GM21529 (cell line): ENCODE results near the gene RASAL3.

Experiments used
- ATAC-seq: cut with Tn5 transposase; IDR thresholded peaks from one replicate; pipeline ENCODE4 v1.9.1; 2021; ENCODE audit not compliant: unreplicated experiment

The RASAL3 gene

DNA sequence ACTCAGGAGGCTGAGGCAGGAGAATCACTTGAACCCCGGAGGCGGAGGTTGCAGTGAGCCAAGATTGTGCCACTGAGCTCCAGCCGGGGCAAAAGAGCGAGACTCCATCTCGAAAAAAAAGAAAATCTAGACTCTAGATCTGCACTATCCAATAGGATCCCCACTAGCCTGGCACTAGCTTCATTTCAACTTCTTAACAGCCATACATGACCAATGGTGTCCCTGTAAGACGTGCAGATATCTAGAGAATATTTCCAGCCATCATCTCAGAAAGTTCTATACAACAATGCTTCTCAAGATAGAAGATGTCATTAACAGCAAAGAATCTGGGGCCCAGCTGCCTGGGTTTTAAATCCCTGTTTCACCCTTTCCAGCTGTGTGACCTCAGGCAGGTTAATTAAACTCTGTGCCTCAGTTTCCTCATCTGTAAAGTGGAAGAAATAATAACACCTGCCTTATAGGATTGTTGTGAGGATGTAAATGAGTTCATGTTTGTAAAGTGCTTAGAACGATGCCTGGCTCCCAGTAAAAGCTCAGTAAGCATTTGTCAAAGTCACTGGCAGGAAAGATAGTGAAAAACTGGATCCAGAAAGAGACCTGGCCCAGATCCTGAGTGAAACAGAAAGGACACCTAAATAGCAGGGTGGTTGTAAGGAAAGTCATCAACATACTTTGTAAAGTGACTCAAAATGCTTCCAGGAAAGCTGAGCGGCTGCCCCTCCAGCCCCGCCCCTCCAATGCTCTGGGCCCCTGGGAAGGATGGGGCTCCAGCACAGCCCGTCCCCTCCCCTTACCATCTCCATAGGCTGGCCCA lies 28.1 kb downstream of the RASAL3 start:
- no peak for ATAC-seq

- no peak for ATAC-seq
Measured at GRCh38 chr19:15433519-15434069, 30.8 kb downstream of the RASAL3 start.

GRCh38 chr19:15432629-15433518 lies 31.5 kb downstream of the RASAL3 start:
- peak; percentile 64 for ATAC-seq

DNA sequence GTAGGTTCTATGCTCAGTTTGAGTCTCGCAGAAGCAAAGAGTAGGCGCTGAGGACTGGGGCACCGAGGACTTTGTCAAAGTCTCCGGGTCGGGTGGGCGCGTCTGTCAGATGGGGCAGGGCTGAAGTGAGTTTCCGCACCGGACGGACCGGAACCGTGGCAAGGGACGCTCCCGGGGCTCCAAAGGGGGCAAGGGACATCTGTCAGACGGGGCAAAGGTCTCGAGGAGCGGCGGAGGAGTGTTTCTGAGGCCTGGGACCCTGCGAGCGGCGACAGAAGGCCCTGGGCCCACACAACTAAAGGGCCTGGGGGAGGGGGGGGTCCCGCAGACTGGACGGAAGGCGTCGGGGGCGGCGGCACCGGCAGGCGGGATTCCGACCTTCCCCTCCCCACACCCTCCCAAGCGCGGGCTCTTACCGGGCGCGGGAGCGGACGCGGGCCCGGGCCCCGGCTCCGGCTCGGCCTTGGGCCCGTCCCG lies 32.3 kb downstream of the RASAL3 start:
- peak; percentile 6 for ATAC-seq

DNA sequence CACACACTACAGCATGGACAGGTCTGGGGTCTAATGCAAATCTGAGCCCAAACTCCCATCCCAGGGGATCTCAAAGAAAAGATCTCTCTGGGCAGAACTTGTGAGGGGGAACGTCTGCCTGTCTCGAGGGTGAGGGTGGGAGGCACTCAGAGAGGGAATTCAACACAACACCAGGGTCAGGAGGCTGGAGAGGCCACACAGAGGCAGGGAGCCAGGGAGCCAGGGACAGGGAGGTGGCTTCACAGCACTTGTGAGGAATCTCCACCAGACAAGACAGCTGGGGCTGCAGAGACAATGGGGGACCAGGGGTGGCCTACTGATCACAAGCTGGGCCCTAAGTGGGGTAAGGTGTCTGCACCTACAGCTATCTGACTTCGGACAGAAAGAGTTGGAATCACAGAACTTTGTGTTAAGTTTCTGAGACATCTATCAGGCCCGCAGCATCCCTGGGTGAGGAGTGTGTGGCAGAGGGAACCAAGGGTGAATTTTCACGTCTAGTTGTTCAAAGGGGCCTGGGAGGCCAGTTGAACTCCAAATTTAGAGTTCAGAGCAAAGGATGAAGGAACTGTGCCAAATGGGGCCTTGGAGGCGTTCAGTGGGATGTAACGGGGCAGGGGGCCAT lies 32.8 kb downstream of the RASAL3 start:
- no peak for ATAC-seq

GRCh38 chr19:15430526-15431120 lies 33.7 kb downstream of the RASAL3 start:
- ATAC-seq: no peak

DNA sequence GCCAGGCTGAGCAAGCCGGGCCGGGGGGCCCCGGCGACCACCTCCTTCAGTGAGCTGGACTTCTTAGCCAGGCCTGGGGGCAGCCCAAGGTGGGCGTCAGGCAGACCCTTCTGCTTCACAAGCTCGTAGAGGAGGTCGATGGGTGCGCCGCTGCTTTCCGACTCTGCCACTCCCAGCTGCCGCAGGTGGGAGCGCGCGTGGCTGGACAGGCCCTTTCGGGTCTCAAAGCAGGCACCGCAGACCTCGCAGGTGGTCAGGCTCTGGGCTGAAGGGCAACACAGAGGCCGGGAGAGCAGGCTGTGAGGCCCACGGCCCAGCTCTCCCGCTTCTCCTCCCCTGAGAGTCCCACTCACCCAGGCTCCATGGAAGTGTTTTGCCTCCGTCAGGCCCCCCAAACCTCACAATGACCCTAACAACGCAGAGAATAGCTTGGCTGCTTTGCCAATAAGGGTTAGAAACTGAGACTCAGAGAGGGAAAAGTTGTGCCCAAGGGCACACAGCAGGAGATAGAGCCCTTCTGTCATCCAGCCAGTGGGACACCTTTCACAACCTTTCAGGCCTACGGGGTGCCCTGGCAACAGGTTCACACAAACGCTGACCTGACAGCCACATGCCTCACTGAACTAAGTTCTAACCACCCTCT lies 34.4 kb downstream of the RASAL3 start:
- no peak for ATAC-seq

GRCh38 chr19:15428956-15429824 lies 35.2 kb downstream of the RASAL3 start:
- ATAC-seq: no peak

GRCh38 chr19:15427991-15428471 lies 36.3 kb downstream of the RASAL3 start:
- no peak for ATAC-seq

GRCh38 chr19:15427350-15427700 lies 37.0 kb downstream of the RASAL3 start:
- no peak for ATAC-seq

- ATAC-seq: no peak
Measured at GRCh38 chr19:15426485-15427349, 37.6 kb downstream of the RASAL3 start.

- no peak for ATAC-seq
Measured at GRCh38 chr19:15425321-15425950, 38.9 kb downstream of the RASAL3 start.

DNA sequence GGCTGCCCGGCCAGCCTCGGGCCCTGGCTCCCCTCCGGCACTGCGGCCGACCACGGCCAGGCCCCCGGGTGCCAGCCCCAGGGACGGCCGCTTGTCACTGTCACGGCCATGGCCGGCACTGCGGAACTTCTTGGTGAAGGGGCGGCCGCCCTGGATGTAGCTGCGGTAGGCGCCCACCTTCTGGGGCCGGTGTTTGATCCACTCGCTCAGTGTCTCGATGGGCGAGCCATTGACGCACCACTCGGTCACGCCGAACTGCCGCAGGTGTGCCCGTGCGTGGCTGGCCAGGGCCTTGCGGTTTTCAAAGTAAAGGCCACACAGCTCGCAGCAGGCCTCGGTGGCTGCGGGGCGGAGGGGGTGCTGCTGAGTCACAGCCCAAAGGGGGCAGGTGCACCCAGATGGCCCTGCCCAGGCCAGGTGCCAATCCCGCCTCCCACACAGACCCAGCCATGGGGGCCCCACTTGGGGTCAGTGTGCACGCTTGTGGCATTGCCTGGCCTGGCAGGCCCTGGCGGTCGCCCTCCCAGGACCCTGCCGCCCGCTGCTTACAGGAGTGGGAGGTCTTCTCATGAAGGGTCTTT lies 39.6 kb downstream of the RASAL3 start:
- ATAC-seq: no peak

GRCh38 chr19:15424121-15424520 lies 40.2 kb downstream of the RASAL3 start:
- no peak for ATAC-seq

DNA sequence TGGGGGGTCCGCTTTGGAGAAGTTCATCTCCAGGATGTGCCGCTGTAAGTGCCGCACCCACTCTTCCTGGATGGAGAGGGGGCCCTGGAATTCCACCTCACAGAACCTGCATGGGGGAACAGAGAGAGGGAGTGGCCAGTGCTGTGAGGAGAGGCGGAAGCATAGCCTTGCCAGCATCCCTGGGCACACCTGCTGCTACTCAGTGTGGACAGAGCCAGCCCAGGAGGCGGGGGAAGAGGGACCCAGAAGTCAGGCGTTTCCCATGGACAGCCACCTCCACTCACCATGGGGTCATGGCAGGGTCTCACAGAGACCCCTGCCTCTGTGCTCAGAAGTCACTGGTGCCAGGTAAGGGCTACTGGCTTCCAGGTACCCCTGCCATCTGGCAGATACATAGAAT lies 41.2 kb downstream of the RASAL3 start:
- ATAC-seq: no peak

DNA sequence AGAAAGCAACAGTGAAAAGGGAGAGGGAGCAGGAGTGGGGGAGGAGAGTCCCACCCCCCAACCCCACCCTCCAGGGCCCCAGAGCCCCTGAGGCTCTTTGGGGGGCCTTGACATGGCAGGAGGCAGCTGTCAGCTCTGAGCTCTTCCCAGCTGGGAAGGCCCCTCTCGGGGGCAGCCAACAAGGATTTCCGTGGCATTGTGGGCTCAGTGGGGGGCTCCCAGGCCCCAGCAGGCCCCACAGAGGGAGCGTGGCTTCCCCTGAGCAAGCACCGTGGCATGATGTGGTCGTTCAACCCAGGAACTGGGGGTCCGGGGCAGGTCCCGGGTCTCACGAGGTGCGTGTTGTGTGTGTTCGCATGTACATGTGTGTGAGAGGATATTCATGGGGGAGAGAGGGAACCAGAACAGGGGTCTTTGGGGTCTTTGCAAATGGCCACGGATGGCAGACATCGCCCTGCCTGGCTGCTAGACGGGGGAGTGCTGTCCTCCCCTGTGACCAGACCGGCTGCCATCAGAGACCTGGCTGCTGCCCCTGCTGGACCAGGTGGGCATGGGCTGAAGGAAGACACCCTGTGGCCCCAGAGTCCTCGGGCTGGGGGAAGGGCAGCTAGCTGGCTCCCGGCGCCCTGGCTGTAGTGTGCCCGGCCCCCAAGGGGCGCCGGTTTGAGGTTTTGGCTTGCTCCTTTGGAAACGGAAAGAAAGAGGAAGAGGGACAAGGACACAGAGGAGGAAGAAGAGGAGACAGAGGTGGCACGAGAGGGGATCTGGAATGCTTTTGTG lies 41.9 kb downstream of the RASAL3 start:
- ATAC-seq: no peak
